ENCODE data around the gene GCC1.
"Not testable (repeated sequence)": the region's sequence is repeated elsewhere in the genome, so short reads cannot be mapped to it uniquely, and the experiment has no call there.

GCC1 gene

GRCh38 chr7:127588697-127589482, 3.5 kb upstream of the GCC1 start:
- FAIRE-seq, result no peak

- FAIRE-seq, result no peak
Observed at GRCh38 chr7:127588019-127588696, 2.8 kb upstream of the GCC1 start, which contains the start of gene ARF5. Gene ARF5 (plus strand): TSS chr7:127588411. CDS start chr7:127588499, 88 bp downstream.

- no peak for FAIRE-seq
Observed at GRCh38 chr7:127587663-127588018, 2.2 kb upstream of the GCC1 start.

- FAIRE-seq, result no peak
Observed at GRCh38 chr7:127586346-127586745, 950 bp upstream of the GCC1 start.

- FAIRE-seq, result no peak
Observed at GRCh38 chr7:127584648-127585043, 750 bp downstream of the GCC1 start.

GRCh38 chr7:127582361-127582760, 3.0 kb downstream of the GCC1 start:
- FAIRE-seq, result no peak

GRCh38 chr7:127581716-127582115, 3.7 kb downstream of the GCC1 start:
- FAIRE-seq, result no peak

- FAIRE-seq, result no peak
Observed at GRCh38 chr7:127580612-127581011, 4.8 kb downstream of the GCC1 start.

- no peak for FAIRE-seq
Observed at GRCh38 chr7:127578711-127579275, 6.6 kb downstream of the GCC1 start.

GRCh38 chr7:127578036-127578684, 7.2 kb downstream of the GCC1 start:
- no peak for FAIRE-seq

- FAIRE-seq, result no peak
Observed at GRCh38 chr7:127571741-127572505, 13.5 kb downstream of the GCC1 start.

GRCh38 chr7:127568034-127568433, 17.4 kb downstream of the GCC1 start:
- not testable (repeated sequence) for FAIRE-seq

- no peak for FAIRE-seq
Observed at GRCh38 chr7:127566242-127566641, 19.2 kb downstream of the GCC1 start.

- FAIRE-seq, result no peak
Observed at GRCh38 chr7:127557803-127558202, 27.6 kb downstream of the GCC1 start.

GRCh38 chr7:127556404-127556803, 29.0 kb downstream of the GCC1 start:
- no peak for FAIRE-seq

- FAIRE-seq, result no peak
Observed at GRCh38 chr7:127551941-127552340, 33.5 kb downstream of the GCC1 start.

GRCh38 chr7:127550247-127550646, 35.1 kb downstream of the GCC1 start:
- no peak for FAIRE-seq

- no peak for FAIRE-seq
Observed at GRCh38 chr7:127546313-127546712, 39.1 kb downstream of the GCC1 start.

- no peak for FAIRE-seq
Observed at GRCh38 chr7:127541548-127541947, 43.8 kb downstream of the GCC1 start.

- FAIRE-seq, result not testable (repeated sequence)
Observed at GRCh38 chr7:127540461-127540860, 44.9 kb downstream of the GCC1 start.

- FAIRE-seq, result no peak
Observed at GRCh38 chr7:127539116-127539515, 46.3 kb downstream of the GCC1 start.

- no peak for FAIRE-seq
Observed at GRCh38 chr7:127536741-127537140, 48.7 kb downstream of the GCC1 start.

GRCh38 chr7:127536394-127536691, 49.1 kb downstream of the GCC1 start:
- FAIRE-seq, result no peak

Measured in TTC549 (cell line).